Memory B cell (primary cell): ENCODE data around the gene PACSIN2.
"Not testable (repeated sequence)": the region's sequence is repeated elsewhere in the genome, so short reads cannot be mapped to it uniquely, and the experiment has no call there.

ENCODE experiments used
- ATAC-seq: fragments of 150-1000 bp; cut with Tn5 transposase; 2 replicates; pipeline ENCODE4 v1.10.0; 2021; ENCODE audit warnings: low read depth, mild to moderate bottlenecking, moderate library complexity
- DNase-seq, 2 donors: peaks; one replicate each; pipeline ENCODE4 v3.0.0; 2022; ENCODE audit warnings: low spot score in 2 of 2
- H3K27ac Mint-ChIP-seq: one replicate; pipeline ENCODE4 v1.8.0; 2022; ENCODE audit warnings: mild to moderate bottlenecking, moderate library complexity, mixed read lengths
- H3K27me3 Mint-ChIP-seq: one replicate; pipeline ENCODE4 v1.8.0; 2022; ENCODE audit warnings: mixed read lengths
- H3K36me3 Mint-ChIP-seq: one replicate; pipeline ENCODE4 v1.8.0; 2022; ENCODE audit warnings: mild to moderate bottlenecking, mixed read lengths
- H3K4me1 Mint-ChIP-seq: one replicate; pipeline ENCODE4 v1.8.0; 2022; ENCODE audit warnings: mixed read lengths
- H3K4me3 Mint-ChIP-seq: one replicate; pipeline ENCODE4 v1.8.0; 2022; ENCODE audit warnings: mild to moderate bottlenecking, moderate library complexity, mixed read lengths
- H3K9me3 Mint-ChIP-seq: one replicate; pipeline ENCODE4 v1.8.0; 2022; ENCODE audit warnings: mixed read lengths

Gene PACSIN2

GRCh38 chr22:42972649-42973535, 42.1 kb downstream of the PACSIN2 start:
- H3K4me3 Mint-ChIP-seq, result no peak overlapping the region
- H3K27ac Mint-ChIP-seq, result peak overlapping the region; percentile 8
- DNase-seq (no peak), ATAC-seq (no peak)
- no peaks in the 10 kb centered on the region for H3K27me3 Mint-ChIP-seq
- peaks cover 4% of the 10 kb centered on the region for H3K36me3 Mint-ChIP-seq
- H3K9me3 Mint-ChIP-seq, result no peaks in the 10 kb centered on the region
- peaks cover 32% of the 10 kb centered on the region for H3K4me1 Mint-ChIP-seq

GRCh38 chr22:42971473-42971860, 43.5 kb downstream of the PACSIN2 start:
- not testable (repeated sequence) for H3K27me3 Mint-ChIP-seq, H3K4me3 Mint-ChIP-seq, H3K36me3 Mint-ChIP-seq, ATAC-seq, H3K27ac Mint-ChIP-seq, DNase-seq, H3K9me3 Mint-ChIP-seq
- peaks cover 26% of the 10 kb centered on the region for H3K4me1 Mint-ChIP-seq

GRCh38 chr22:42970029-42970428, 44.9 kb downstream of the PACSIN2 start:
- Mint-ChIP-seq H3K27me3 (no peaks in the 10 kb centered on the region), H3K9me3 (no peaks in the 10 kb centered on the region), H3K4me3 (no peak overlapping the region), H3K27ac (peak overlapping the region; percentile 79), H3K4me1 (peaks cover 28% of the 10 kb centered on the region), H3K36me3 (peaks cover 8% of the 10 kb centered on the region)
- peak; percentile 32 for ATAC-seq
- DNase-seq, result no peak

GRCh38 chr22:42969348-42969975, 45.5 kb downstream of the PACSIN2 start:
- Mint-ChIP-seq H3K4me1 (peaks cover 32% of the 10 kb centered on the region), H3K4me3 (no peak overlapping the region)
- ATAC-seq, result no peak

GRCh38 chr22:42967933-42968332, 47.0 kb downstream of the PACSIN2 start:
- peak; percentile 76 for ATAC-seq
- Mint-ChIP-seq H3K4me3 (no peak overlapping the region), H3K27me3 (no peaks in the 10 kb centered on the region), H3K4me1 (peaks cover 23% of the 10 kb centered on the region), H3K36me3 (peaks cover 10% of the 10 kb centered on the region), H3K27ac (no peak overlapping the region), H3K9me3 (no peaks in the 10 kb centered on the region)
- peak; percentile 34 to 49 for DNase-seq

More at GRCh38 chr22:42969348-42969975, 45.5 kb downstream of the PACSIN2 start:
- H3K36me3 Mint-ChIP-seq, result peaks cover 8% of the 10 kb centered on the region
- no peaks in the 10 kb centered on the region for H3K27me3 Mint-ChIP-seq
- DNase-seq, result no peak
- H3K9me3 Mint-ChIP-seq, result no peaks in the 10 kb centered on the region
- peak overlapping the region; percentile 79 for H3K27ac Mint-ChIP-seq

GRCh38 chr22:42967005-42967404, 47.9 kb downstream of the PACSIN2 start:
- Mint-ChIP-seq H3K36me3 (peaks cover 10% of the 10 kb centered on the region), H3K4me1 (peaks cover 24% of the 10 kb centered on the region), H3K4me3 (no peak overlapping the region), H3K27ac (no peak overlapping the region), H3K9me3 (no peaks in the 10 kb centered on the region), H3K27me3 (no peaks in the 10 kb centered on the region)
- ATAC-seq, result no peak
- DNase-seq, result no peak

GRCh38 chr22:42966497-42966896, 48.5 kb downstream of the PACSIN2 start:
- peaks cover 28% of the 10 kb centered on the region for H3K4me1 Mint-ChIP-seq

GRCh38 chr22:42964994-42965699, 49.8 kb downstream of the PACSIN2 start:
- Mint-ChIP-seq H3K27ac (peak overlapping the region; percentile 80), H3K36me3 (peaks cover 10% of the 10 kb centered on the region), H3K4me1 (peaks cover 31% of the 10 kb centered on the region), H3K4me3 (no peak overlapping the region), H3K9me3 (no peaks in the 10 kb centered on the region), H3K27me3 (no peaks in the 10 kb centered on the region)
- peak; percentile 72 for ATAC-seq
- peak in 1 of 2 donors; percentile 8 for DNase-seq

More at GRCh38 chr22:42966497-42966896, 48.5 kb downstream of the PACSIN2 start:
- Mint-ChIP-seq H3K4me3 (no peak overlapping the region), H3K27ac (no peak overlapping the region), H3K36me3 (peaks cover 10% of the 10 kb centered on the region), H3K9me3 (no peaks in the 10 kb centered on the region), H3K27me3 (no peaks in the 10 kb centered on the region)
- ATAC-seq, result no peak
- DNase-seq, result no peak

GRCh38 chr22:42963231-42963595, 51.7 kb downstream of the PACSIN2 start:
- H3K36me3 Mint-ChIP-seq, result peaks cover 11% of the 10 kb centered on the region
- H3K27me3 Mint-ChIP-seq, result no peaks in the 10 kb centered on the region
- DNase-seq (no peak), ATAC-seq (no peak)
- no peaks in the 10 kb centered on the region for H3K9me3 Mint-ChIP-seq
- peak overlapping the region; percentile 48 for H3K27ac Mint-ChIP-seq
- H3K4me1 Mint-ChIP-seq, result peaks cover 37% of the 10 kb centered on the region
- no peak overlapping the region for H3K4me3 Mint-ChIP-seq

GRCh38 chr22:42962295-42963230, 52.4 kb downstream of the PACSIN2 start:
- Mint-ChIP-seq H3K4me3 (no peak overlapping the region), H3K9me3 (no peaks in the 10 kb centered on the region), H3K4me1 (peaks cover 35% of the 10 kb centered on the region), H3K27me3 (no peaks in the 10 kb centered on the region), H3K36me3 (peaks cover 12% of the 10 kb centered on the region), H3K27ac (no peak overlapping the region)
- no peak for ATAC-seq
- DNase-seq, result no peak

- DNase-seq (no peak), ATAC-seq (no peak)
- H3K27ac Mint-ChIP-seq, result no peak overlapping the region
- H3K36me3 Mint-ChIP-seq, result peaks cover 13% of the 10 kb centered on the region
- no peaks in the 10 kb centered on the region for H3K9me3 Mint-ChIP-seq
- H3K4me3 Mint-ChIP-seq, result no peak overlapping the region
- H3K27me3 Mint-ChIP-seq, result no peaks in the 10 kb centered on the region
- peaks cover 37% of the 10 kb centered on the region for H3K4me1 Mint-ChIP-seq
Observed at GRCh38 chr22:42961810-42962209, 53.1 kb downstream of the PACSIN2 start.

GRCh38 chr22:42961400-42961690, 53.6 kb downstream of the PACSIN2 start:
- ATAC-seq, H3K4me3 Mint-ChIP-seq, DNase-seq, H3K9me3 Mint-ChIP-seq, H3K27ac Mint-ChIP-seq, H3K27me3 Mint-ChIP-seq: not testable (repeated sequence)
- peaks cover 37% of the 10 kb centered on the region for H3K4me1 Mint-ChIP-seq
- H3K36me3 Mint-ChIP-seq, result peaks cover 17% of the 10 kb centered on the region

- no peaks in the 10 kb centered on the region for H3K9me3 Mint-ChIP-seq
- H3K4me3 Mint-ChIP-seq, result no peak overlapping the region
- H3K27me3 Mint-ChIP-seq, result no peaks in the 10 kb centered on the region
- peaks cover 37% of the 10 kb centered on the region for H3K4me1 Mint-ChIP-seq
- H3K27ac Mint-ChIP-seq, result no peak overlapping the region
- DNase-seq, result no peak
- H3K36me3 Mint-ChIP-seq, result peaks cover 18% of the 10 kb centered on the region
- ATAC-seq, result no peak
Observed at GRCh38 chr22:42960531-42961399, 54.2 kb downstream of the PACSIN2 start.
